Measurements from ENCODE around the gene PAX2.

DNA sequence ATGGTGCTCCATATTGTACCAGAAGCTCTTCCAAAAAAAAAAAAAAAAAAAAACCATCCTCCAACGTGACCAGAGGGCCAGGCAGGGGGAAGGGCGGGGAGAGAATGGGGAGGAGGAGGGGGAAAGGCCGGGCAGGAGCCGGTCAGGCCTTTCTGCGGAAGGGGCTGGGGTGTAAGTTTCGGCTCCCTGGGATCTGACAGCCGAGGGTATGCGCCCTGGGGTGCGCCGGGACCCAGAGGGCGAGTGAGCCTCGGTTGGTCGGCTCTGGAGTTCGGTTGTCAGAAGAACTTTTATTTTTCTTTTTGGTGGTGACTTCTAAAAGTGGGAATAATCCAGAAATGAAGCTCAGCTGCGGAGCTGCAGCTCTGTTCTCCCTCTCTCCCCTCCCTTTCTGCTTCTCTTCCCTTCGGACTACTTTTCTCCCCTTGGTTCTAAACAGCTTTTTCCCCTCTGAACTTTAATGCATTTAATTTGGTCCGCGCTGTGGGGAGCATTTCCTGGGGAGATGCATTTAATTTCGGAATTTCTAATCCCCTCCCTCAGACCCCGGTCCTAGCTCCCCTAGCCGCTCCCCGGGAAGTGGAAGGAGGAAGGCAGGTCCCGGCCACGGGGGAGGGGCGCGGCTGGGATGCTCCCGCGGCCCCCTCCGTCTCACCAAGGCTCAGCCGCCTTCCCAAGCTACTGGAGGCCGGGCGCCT lies 3.9 kb upstream of the PAX2 start:
- TF ChIP-seq, protein P1, sequence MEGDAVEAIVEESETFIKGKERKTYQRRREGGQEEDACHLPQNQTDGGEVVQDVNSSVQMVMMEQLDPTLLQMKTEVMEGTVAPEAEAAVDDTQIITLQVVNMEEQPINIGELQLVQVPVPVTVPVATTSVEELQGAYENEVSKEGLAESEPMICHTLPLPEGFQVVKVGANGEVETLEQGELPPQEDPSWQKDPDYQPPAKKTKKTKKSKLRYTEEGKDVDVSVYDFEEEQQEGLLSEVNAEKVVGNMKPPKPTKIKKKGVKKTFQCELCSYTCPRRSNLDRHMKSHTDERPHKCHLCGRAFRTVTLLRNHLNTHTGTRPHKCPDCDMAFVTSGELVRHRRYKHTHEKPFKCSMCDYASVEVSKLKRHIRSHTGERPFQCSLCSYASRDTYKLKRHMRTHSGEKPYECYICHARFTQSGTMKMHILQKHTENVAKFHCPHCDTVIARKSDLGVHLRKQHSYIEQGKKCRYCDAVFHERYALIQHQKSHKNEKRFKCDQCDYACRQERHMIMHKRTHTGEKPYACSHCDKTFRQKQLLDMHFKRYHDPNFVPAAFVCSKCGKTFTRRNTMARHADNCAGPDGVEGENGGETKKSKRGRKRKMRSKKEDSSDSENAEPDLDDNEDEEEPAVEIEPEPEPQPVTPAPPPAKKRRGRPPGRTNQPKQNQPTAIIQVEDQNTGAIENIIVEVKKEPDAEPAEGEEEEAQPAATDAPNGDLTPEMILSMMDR (conservative IDR thresholded peaks at IDR 0.05): no peak
- TF ChIP-seq ZFX (IDR thresholded peaks at IDR 0.05): no peak
